Stimulated activated CD4-positive, alpha-beta T cell treated with anti-CD3 and anti-CD28 coated beads, Interleukin-4, amount 100 ng/mL, for 1 hour (primary cell): Measurements from ENCODE around the gene HPSE.

Source experiments
- DNase-seq: peaks from one replicate; pipeline ENCODE4 v3.0.0-alpha.2; 2020

HPSE gene

DNA sequence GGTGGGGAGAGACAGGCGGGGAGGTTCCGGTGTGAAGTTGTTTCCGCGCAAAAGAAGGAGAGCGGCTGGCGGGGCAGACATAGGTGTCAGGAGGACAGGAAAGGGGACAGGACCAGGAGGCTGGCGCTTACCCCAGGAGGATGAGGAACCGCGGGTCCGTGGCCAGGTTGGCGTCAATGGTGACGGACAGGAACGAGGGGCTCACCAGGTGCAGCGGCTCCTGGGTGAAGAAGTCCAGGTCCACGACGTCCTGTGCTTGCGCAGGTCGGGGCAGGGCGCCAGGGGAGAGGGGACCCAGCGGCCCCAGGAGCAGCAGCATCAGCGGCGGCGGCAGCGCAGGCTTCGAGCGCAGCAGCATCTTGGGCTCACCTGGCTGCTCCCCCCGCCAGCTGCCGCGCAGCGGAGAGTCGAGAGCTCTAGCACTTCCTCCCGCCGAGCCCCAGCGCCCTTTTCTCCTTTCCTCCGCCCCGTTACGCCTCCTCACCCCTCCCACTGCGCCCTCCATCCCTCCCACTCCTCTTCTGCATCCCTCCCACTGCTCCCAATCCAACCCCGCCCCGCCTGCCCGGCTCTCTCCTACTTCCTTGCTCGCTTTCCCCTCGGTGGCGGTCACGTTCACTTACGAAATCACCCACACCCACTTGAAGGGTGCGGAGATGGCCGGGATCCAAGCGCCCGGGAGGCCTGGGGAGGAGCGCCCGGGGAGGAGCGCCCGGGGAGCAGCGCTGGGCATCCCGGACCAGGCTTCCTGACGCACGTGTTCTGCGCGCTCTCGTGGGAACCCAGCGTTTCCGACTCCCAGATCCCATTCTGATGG is at the start of gene HPSE:
TSS of gene HPSE (minus strand) at position 424 of the 817 bp plus-strand sequence. CDS start at position 358, 66 bp downstream.
- peak; percentile 70 for DNase-seq

DNA sequence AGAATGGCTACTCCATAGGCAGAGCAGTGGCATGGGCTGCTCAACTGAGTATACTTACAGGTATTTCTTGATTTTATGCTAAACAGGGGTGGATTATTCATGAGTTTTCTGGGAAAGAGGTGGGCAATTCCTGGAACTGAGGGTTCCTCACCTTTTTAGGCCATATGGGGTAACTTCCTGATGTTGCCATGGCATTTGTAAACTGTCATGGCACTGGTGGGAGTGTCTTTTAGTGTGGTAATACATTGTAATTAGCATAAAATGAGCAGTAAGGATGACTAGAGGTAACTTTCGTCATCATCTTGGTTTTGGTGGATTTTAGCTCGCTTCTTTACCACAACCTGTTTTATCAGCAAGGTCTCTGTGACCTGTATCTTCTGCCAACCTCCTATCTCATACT is 48.2 kb upstream of the HPSE start:
- no peak for DNase-seq

DNA sequence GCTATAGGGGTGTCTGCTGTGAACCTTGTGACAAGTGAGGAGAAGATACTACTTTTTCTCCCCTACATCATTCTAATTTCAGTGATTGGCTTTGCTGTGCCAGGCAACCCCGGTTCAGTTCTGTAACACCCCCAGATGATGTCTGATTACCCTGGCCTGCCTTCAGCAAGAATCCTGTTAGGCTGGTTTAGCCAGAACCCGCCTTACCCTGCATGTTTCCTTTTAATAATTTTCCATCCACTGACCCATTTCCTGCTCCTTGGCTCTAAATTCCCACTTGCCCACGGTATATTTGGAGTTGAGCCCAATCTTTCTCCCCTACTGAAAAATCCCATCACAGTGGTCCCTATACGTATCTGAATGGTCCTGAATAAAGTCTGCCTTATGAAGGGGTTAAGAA is 46.5 kb upstream of the HPSE start:
- no peak for DNase-seq

DNA sequence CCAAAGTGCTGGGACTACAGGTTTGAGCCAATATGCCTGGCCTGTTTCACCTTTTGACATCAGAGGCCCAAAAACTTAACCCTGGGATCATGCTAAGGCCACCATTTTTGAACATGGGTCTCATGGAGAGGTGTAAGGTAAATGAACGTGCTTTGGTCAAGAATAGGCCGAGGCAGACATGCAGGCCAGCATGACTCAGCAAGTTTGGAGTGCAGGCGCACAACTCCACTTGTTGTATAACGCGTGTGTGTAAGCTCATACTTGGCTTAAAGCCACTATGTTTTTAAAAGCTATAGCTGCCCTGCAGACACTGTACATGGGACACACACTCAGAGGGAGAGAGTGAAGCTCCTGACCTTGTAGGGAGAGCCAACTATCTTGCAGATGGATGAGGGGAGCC is 43.8 kb upstream of the HPSE start:
- no peak for DNase-seq

DNA sequence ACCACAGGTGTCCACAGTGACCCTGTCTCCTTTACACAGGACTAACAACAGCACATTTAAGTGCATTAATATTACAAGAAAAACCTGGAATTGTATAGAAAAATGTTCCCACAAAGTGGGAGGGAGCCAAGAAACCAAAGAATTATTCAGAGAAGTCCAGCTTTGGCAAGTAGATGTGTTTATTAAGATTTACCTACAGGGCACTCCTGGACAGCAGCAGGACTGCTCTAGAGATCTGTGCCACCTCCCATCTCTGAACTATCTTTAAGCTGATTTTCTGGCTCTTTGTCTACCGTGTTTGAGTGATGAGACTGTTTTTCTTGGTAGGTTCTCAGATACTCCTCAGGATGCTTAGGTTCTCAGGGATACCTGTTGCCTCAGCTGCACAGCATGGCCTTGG is 38.3 kb upstream of the HPSE start:
- DNase-seq, result no peak

DNA sequence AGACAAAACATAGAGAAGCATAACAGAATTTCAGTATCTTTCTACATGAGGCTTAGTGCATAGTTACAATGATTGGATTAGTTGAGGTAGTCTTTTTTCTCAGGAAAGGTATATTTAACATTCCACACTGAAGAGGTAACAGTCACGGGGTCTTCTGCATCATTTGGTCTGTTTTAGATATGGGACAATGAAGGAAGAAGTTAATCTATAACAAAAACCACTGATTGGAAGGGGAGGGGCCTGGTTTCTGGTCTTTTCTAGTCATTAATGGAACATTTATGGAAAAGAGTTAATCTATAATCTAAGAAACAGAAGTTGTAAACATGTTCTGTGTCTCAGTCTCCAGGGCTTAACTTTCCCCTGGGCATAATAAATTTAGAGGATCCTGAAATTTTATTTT is 37.3 kb upstream of the HPSE start:
- no peak for DNase-seq

DNA sequence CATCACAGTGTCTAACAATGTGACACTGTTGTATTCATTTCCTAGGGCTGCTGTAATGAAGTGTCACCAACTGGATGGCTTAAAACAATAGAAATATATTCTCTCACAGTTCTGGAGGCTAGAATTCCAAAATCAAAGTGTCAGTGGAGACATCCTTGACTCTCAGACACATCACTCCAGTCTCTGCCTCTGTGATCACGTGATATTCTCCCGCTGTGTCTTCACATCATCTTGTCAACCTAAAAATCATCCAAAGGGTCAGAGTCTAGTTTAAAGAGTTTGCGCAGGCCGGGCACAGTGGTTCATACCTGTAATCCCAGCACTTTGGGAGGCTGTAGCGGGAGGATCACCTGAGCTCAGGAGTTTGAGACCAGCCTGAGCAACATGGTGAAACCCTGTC is 36.6 kb upstream of the HPSE start:
- DNase-seq, result no peak

DNA sequence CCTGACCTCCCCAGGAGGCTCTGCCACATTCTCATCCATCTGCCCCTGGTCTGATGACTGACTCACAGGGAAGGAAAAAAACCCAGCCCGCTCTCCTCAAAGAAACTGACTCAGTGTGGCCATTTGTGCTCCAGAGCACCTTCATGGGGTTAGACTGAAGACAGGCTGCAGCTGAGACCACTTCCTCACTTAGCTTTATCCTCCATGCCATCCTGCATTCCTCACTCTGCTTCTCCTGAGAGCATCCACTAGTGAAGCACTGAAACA is 35.9 kb upstream of the HPSE start:
- no peak for DNase-seq

DNA sequence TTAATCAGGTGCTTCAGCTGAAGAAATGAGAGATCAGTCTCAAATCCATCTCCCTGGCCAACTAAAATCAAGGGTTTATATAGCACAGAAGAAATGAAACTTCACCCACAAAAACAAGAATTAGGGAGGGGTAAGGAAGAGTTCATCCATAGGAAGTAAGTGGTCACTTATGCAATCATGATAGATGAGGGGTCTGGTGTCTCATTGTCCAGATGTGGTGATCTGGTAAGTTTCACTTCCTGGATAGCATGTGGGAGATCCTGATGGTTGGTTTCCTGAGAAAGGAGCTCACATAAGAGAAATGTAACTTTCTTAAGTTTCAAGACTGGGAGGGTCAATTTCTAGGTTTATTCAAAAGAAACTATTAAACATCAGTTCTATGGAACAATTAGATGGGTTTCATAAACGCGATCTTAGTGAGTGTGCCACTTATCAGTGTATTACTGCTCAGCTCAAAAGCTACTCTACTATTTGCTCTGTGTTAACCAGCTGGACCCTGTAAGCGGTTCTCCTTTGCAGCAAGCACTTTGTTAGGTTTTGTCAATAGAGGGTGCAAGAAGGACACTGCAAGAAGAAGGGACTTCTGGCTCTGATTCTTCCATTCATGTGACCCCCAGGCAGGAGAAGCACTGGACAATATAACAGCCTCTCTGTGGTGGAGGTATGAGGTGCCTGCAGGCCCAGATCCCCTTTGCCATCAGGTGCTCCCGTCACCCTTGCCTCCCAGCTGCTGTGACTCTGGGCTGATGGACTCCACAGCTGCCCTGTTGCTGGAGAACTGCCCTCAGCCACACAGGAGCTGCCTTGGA is 35.4 kb upstream of the HPSE start:
- DNase-seq, result no peak

DNA sequence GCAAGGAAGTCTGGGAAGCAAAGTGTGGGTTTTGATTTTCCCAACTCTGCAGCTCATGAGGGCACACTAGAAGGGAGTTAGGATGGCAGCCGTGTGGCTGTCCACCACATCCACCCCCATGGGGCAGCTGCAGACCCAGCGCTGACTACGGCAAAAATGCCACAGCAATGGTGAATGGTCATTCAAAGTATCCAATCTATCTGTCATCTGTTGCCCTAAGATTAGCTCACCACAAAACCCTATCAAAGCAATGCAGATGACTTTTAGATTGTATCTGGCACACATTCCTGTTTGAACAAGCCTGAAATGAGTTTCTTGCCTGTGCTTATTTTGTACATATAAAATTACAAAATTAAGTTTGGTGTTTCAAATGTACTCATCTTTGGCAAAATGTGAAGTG is 29.7 kb upstream of the HPSE start:
- no peak for DNase-seq

DNA sequence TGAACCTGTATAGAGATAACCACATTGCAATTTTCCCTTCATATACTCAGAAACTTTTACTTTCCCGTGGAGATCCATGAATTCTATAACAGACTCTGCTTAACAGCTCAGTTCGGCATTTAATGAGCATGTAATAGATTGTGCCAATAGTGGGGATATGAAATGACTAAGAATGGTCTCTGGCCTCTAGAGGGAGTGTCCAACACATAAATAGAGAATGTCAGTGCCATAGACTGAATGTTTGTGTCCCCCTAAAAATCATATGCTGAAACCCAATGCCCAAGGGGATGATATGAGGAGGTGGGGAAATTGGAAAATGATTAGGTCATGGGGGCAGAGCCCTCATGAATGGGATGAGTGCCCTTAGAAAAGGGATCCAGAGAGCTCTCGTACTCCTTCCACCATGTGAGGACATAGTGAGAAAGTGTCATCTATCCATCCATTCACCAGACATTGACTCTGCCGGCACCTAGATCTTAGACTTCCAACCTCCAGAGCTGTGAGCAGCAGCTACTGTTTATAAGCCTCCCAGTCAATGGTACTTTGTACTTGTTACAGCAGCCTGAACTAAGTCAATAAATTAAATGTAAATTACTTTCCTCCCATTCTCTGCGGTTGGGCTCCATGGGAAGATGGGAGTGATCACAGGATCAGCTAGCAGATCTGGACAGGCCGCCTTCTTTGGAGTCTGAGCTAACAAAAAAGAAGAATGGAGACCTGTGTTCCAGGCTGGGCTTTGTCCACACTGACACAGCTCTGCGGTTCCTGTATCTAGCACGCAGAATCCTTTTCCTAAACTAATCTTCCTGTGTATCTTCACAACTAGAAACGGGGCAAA is 28.1 kb upstream of the HPSE start:
- DNase-seq, result no peak

DNA sequence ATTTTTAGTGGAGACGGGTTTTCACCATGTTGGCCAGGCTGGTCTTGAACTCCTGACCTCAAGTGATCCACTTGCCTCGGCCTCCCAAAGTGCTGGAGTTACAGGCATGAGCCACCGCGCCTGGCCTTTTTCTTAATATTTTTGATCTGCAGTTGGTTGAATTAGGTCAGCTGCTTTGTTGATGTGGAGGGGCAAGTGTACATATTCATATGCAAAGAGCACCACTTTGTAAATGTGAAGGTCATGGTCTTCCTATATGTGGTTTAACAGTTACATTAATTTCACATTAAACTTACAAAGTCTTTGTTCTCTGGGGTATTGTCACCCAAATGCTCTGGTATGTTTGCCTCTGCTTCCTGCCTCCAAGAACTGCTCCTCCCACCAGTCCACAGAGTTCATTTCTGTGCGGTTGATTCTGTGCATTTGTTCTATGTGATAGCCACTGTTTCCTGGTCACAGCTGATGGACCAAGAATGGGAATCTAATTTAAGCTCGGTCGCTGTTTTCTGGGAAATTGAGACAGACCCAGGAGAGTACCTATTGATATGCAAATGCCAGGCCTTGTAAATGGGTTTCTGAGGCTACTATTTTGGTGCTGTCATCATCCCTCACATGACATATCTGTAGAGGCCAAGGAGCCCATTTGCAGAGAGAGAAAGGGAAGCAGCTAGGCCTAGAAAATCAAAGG is 26.9 kb upstream of the HPSE start:
- DNase-seq, result no peak

DNA sequence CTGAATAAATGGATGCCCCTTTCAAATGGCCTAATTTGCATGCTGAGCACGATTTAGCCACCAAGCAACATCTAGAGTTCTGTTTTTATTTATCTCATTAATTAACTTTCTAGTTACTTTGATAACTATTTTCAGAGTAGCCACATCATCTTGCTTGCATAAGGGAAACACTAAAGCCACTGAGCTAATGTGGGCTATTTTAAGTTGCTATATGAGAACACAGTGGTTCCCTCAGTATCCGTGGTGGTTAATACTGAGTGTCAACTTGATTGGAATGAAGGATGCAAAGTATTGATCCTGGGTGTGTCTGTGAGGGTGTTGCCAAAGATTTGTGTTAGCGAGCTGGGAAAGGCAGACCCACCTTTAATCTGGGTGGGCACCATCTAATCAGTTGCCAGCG is 25.4 kb upstream of the HPSE start:
- no peak for DNase-seq

DNA sequence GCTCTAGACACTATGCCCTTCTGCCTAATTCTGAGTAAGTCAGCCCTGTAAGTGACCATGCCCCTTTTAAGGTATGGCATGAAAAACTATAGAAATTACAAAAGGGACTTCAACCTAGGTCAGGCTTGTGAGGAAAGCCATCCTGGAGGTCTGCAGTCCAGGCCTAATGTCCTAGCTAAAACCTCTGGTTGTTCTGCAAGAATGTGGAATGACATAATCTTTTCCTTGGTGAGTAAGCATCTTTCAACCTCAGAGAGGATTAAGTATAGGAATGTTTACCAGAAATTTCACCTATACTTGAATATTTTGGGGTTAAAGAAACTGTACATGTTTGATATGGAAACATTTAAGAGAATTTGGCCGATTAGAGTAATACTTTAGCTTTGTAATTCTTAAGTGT is 23.8 kb upstream of the HPSE start:
- DNase-seq, result no peak

DNA sequence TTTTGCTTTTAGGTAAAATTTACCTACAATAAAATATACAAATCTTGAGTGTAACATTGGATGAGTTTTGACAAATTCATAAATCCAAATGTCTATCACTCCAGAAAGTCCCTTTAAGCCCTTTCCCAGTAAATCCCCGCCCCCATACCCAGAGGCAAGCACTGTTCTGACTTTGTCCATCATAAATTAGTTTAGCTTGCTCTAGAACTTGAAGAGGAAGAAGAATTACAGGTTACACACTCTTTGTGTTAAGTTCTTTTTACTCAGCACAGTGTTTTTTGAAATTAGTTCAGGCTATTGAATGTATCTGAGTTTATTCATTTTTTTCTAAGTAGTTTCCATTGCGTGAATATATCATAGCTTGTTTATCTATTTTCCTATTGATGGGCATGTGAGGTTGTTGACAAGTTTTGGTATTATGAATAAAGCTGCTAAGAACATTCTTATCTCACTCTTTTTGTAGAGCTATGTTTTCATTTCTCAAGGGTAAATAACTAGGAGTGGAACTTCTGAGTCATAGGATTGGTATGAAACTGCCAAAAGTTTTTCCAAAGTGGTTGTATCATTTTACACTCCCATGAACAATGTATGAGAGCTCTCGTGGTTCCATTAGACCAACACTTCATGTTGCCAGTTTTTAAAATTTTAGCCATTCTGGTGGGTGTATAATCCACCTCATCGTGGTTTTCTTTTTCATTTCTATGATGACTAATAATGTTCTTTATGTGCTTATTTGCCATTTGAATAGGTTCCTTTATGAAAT is 22.4 kb upstream of the HPSE start:
- DNase-seq, result no peak

DNA sequence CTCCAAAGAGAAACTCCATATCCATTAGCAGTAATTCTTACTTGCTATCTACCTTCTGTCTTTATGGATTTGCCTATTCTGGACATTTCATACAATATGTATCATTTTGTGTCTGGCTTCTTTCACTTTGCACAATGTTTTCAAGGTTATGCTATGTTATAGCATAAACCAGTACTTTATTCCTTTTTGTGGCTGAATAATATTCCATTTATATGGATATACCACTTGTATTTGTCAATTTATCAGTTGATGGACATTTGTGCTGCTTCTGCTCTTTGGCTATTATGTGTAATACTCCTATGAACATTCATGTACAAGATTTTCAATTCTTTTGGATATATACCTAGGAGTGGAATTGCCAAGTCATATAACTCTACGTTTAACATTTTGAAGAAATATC is 18.9 kb upstream of the HPSE start:
- no peak for DNase-seq

DNA sequence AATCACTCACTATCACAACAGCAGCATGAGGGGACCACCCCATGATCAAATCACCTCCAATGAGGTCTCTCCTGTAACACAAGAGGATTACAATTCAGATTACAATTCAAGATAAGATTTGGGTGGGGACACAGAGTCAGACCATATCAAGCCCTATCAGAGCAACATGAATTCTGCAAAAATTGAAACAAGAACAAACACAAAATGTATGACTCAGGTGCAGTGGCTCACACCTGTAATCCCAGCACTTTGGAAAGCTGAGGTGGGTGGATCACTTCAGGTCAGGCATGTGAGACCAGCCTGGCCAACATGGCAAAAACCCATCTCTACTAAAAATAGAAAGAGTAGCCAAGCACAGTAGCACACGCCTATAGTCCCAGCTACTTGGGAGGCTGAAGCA is 13.4 kb upstream of the HPSE start:
- DNase-seq, result no peak

DNA sequence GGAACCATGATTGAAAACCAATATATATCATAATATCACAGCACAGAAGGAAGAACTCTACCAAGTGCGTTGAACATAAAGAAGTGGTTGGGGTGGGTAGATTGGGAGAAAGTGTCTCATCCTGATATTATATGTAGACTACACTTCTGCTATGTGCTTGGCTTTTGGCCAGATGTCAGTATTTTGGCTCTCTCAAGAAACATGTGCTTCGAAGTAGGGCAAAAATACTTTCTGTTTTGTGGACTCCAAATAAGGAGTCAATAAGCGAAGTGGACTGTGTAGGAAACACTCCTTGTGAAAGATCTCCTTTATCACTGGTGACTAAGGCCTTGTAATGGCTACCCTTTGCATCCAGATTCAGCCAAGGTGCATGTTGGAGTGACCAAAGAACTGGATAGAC is 7.8 kb upstream of the HPSE start:
- no peak for DNase-seq

DNA sequence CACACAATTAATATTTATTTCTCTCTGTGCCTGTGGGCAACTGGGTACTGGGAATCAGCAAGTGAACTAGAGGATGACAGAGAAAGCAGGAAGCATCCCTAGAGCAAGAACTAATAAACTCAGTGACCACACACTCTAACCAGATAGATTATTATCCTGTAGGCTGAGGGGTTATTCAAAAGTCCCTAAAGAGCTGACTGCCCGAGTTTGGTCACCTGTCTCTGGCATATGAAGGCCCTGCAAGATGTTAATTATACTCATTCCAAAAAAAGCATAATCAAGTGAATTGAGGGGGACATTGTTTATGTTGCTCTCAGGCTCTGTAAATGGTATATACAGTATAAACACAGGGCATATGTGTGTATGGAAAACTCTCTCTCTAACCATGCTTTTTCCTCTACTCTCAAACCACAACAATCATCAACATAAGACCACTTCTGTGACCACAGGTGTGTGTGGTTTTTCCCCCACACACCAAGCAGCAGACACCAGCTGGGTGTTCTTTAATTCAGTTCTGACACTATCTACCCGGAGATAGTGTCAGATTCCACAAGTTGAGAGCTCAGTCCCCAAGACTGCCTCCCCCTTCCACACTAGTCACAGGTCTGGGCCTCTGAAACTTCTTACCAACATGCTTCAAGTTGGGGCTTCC is 6.2 kb upstream of the HPSE start:
- no peak for DNase-seq

DNA sequence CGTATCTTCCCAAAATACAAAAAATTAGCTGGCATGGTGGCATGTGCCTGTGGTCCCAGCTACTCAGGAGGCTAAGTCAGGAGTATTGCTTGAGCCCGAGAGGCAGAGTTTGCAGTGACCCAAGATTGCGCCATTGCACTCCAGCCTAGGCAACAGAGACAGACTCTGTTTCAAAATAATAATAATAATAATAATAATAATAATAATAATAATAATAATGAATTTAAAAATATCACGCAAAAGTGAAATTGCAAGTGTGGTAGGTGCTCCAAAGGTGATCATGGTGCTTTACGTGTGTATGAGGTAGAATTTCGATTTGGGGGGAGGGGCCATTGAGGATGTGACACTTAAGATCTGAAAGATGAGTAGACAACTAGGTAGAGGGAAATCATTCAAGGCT is 4.9 kb upstream of the HPSE start:
- no peak for DNase-seq

DNA sequence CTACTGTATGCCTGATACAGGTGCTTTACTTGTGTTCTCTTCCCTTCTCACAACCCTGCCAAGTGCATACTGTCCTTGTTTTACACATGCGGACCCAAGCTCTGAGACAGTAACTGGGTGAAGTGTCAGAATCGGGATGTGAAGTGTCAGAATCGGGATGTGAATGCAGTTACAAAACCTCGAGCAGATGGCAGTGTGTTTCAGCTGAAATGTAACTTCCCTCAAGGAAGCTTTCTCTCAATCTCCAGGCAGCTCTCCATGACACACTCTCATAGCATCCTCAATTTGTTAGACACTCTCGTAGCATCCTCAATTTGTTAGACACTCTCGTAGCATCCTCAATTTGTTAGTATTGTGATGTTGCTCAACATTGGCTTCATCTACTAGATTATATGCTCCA is 1.1 kb upstream of the HPSE start:
- no peak for DNase-seq

DNA sequence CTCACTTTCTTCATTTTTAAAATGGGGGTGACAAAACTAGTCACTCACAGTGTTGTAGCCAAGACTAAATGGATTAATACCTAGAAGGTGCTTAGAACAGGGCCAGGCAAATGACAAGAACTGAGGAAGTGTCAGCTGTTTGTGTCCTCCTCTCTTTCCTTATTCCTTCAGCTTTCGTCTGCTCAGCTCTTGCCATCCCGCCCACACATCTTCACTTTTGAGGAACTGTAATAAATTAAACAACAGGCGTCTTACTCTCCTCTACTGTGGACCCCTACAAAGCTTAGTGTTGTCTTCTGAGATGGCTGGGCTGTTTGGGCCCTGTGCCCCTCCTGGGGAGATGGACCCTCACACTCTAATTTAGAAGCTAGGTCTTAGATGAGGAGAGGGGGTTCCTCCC is 2.7 kb downstream of the HPSE start:
- DNase-seq, result no peak
